ENCODE measurements around the gene LRCH1. TPM values are rescaled to one million over a fixed set of nuclear protein-coding genes. Genes with fewer than 3 reads are reported as not detected.

LRCH1 gene
- total RNA-seq, 2 experiments from 2014 or later = 15.5 to 17.1 TPM

GRCh38 chr13:46592385-46592784 is 39.4 kb downstream of the LRCH1 start:
- TF ChIP-seq, protein P1, sequence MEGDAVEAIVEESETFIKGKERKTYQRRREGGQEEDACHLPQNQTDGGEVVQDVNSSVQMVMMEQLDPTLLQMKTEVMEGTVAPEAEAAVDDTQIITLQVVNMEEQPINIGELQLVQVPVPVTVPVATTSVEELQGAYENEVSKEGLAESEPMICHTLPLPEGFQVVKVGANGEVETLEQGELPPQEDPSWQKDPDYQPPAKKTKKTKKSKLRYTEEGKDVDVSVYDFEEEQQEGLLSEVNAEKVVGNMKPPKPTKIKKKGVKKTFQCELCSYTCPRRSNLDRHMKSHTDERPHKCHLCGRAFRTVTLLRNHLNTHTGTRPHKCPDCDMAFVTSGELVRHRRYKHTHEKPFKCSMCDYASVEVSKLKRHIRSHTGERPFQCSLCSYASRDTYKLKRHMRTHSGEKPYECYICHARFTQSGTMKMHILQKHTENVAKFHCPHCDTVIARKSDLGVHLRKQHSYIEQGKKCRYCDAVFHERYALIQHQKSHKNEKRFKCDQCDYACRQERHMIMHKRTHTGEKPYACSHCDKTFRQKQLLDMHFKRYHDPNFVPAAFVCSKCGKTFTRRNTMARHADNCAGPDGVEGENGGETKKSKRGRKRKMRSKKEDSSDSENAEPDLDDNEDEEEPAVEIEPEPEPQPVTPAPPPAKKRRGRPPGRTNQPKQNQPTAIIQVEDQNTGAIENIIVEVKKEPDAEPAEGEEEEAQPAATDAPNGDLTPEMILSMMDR (IDR thresholded peaks at IDR 0.05) = no peak
- Mint-ChIP-seq H3K27me3 (no peaks in the 10 kb centered on the region), H3K36me3 (ENCODE audit: low read depth) (peaks cover 2% of the 10 kb centered on the region), H3K27ac (peak overlapping the region; percentile 72), H3K4me1 (ENCODE audit: low read depth) (peaks cover 73% of the 10 kb centered on the region), H3K4me3 (no peak overlapping the region), H3K9me3 (no peaks in the 10 kb centered on the region)
- intact Hi-C loops (cut with micrococcal nuclease) = loop anchor here (5.0 kb wide), 2 partner anchors 40 to 75 kb away; partner anchors contain the start of gene LRCH1
- ATAC-seq = no peak
- ChIA-PET CTCF (interaction anchor here (1.4 to 6.2 kb wide), 3 partner anchors 10 to 43 kb away, joined by 4 to 37 read pairs (median 5); partner anchors contain the start of gene LRCH1), POLR2A (interaction anchor here (1.4 kb wide), 1 partner anchor 22 kb away, joined by 3 read pairs; no protein-coding TSS in a partner anchor)
- DNase-seq = no peak

DNA sequence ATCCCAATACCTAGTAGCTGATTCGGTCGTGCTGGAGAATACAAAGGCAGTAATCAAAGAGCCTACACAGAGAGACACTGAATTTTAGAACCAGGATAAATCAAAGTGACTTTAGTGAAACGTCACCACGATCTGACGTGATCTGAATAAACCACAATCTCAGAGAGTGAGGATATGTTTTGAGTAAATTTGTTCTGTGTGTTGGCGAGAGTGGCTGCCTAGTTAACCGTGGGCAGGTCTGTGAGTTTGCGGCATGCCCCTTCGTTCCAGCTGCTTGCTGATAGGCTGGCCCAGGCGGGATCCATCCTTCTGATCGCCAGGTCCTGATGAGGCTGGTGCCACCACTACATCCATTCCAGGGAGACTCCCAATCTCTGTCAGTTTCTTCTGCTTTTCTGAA is 40.4 kb downstream of the LRCH1 start:
- POLR2A ChIA-PET = interaction anchor here (1.0 kb wide), 2 partner anchors 9 to 14 kb away, joined by 3 read pairs; no protein-coding TSS in a partner anchor
- Mint-ChIP-seq H3K9me3 (no peaks in the 10 kb centered on the region), H3K4me1 (ENCODE audit: low read depth) (peaks cover 79% of the 10 kb centered on the region), H3K27ac (peak overlapping the region; percentile 72), H3K27me3 (no peaks in the 10 kb centered on the region), H3K36me3 (ENCODE audit: low read depth) (peaks cover 2% of the 10 kb centered on the region), H3K4me3 (peak overlapping the region; percentile 38)
- CTCF ChIA-PET = interaction anchor here (1.6 to 6.2 kb wide), 2 partner anchors 41 to 128 kb away, joined by 5 to 37 read pairs; partner anchors contain the start of gene LRCH1
- ATAC-seq = peak; percentile 92
- intact Hi-C loops (cut with micrococcal nuclease) = loop anchor here (5.0 kb wide), 2 partner anchors 41 to 74 kb away; partner anchors contain the start of gene LRCH1
- TF ChIP-seq, protein P1 (IDR thresholded peaks at IDR 0.05) = no peak
- DNase-seq = peak; percentile 84

DNA sequence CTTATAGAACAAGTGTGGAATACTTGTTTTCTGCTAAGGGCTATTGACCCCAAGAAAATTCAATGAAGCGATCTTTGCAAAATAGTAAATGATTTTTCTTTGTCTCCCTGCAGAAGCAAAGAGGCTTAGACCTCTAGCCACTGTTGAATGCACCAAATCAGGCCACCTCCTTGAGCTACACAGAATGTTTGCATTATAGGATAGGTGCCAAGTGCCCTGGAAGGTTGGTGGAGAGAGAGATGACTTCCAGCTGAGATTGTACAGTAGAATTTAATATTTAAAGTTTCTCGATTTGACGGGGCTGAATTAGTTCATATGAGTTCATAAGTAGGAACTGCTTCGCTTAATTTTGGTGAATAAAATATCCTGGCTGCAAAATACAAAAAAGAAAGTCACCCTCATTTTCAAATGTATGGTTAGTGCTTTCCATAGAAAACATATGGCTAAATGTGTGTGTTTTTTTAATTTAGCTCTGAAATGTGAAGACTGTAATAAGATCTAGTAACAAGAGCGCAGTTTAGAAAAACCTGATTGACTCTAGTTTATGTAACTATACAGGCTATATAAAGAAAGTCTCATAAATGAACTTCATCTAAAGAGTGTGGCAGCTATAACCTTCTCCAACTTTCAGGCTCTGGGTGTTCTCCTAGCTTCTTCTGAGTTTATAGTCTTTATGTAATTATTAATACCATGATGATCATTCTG is 41.6 kb downstream of the LRCH1 start:
- no peaks in the 10 kb centered on the region for H3K9me3 Mint-ChIP-seq
- TF ChIP-seq, protein P1 (IDR thresholded peaks at IDR 0.05) = no peak
- ATAC-seq (no peak), DNase-seq (no peak)
- H3K36me3 Mint-ChIP-seq (ENCODE audit: low read depth) = peaks cover 7% of the 10 kb centered on the region
- no peak overlapping the region for H3K27ac Mint-ChIP-seq
- intact Hi-C loops (cut with micrococcal nuclease) = loop anchor here (5.0 kb wide), 2 partner anchors 42 to 73 kb away; partner anchors contain the start of gene LRCH1
- no peaks in the 10 kb centered on the region for H3K27me3 Mint-ChIP-seq
- peaks cover 89% of the 10 kb centered on the region for H3K4me1 Mint-ChIP-seq (ENCODE audit: low read depth)
- ChIA-PET POLR2A (interaction anchor here (1.0 kb wide), 1 partner anchor 8 kb away, joined by 3 read pairs; no protein-coding TSS in a partner anchor), CTCF (interaction anchor here (0.8 to 6.2 kb wide), 3 partner anchors 15 to 127 kb away, joined by 3 to 37 read pairs (median 5); partner anchors contain the start of gene LRCH1)
- H3K4me3 Mint-ChIP-seq = no peak overlapping the region

GRCh38 chr13:46595136-46595884 is 42.3 kb downstream of the LRCH1 start:
- Mint-ChIP-seq H3K4me1 (ENCODE audit: low read depth) (peaks cover 85% of the 10 kb centered on the region), H3K27ac (no peak overlapping the region), H3K36me3 (ENCODE audit: low read depth) (peaks cover 7% of the 10 kb centered on the region), H3K27me3 (no peaks in the 10 kb centered on the region), H3K9me3 (no peaks in the 10 kb centered on the region), H3K4me3 (no peak overlapping the region)
- ChIA-PET POLR2A (interaction anchor here (1.2 kb wide), 1 partner anchor 43 kb away, joined by 3 read pairs; the partner anchor contains the start of gene LRCH1), CTCF (interaction anchor here (0.8 to 6.2 kb wide), 3 partner anchors 14 to 43 kb away, joined by 3 to 37 read pairs (median 3); partner anchors contain the start of gene LRCH1)
- DNase-seq = no peak
- no peak for ATAC-seq
- TF ChIP-seq, protein P1 (IDR thresholded peaks at IDR 0.05) = no peak
- intact Hi-C loops (cut with micrococcal nuclease) = no loop called here

All from activated CD8-positive, alpha-beta T cell treated with anti-CD3 and anti-CD28 coated beads for 36 hours (primary cell).